Body of pancreas (tissue), 4 donors: Measurements from ENCODE around the gene EMID1. TPM values are rescaled to one million over a fixed set of nuclear protein-coding genes. Genes with fewer than 3 reads are reported as not detected.
"Not testable (repeated sequence)": the region's sequence is repeated elsewhere in the genome, so short reads cannot be mapped to it uniquely, and the experiment has no call there.

Source experiments
- ATAC-seq: fragments of 150-250 bp; one replicate; pipeline ENCODE4 v1.9.1; 2016
- DNase-seq, 4 donors: peaks; one replicate each; pipeline ENCODE4 v3.0.0-alpha.2; 2019
- H3K27ac ChIP-seq, 4 donors: fragments of 200-600 bp; sonication (generic); 1 replicate in 3 of 4; 2 replicates in 1 of 4; pipeline versions ENCODE4 v1.5.1 to v1.6.1; 2016 to 2019; ENCODE audit warnings: mild to moderate bottlenecking in 1 of 4, mixed read lengths in 1 of 4, moderate library complexity in 1 of 4
- H3K27me3 ChIP-seq, 2 donors: fragments of 200-600 bp; sonication (generic); one replicate each; pipeline ENCODE4 v1.6.0; 2016; ENCODE audit warnings: mild to moderate bottlenecking in 1 of 2
- H3K36me3 ChIP-seq, 2 donors: fragments of 200-600 bp; sonication (generic); replicated peaks in 1 of 2; 2 replicates each; pipeline ENCODE4 v1.5.1; 2016; ENCODE audit warnings: low read depth in 2 of 2; ENCODE audit not compliant: insufficient read depth in 1 of 2
- H3K4me1 ChIP-seq: fragments of 200-600 bp; sonication (generic); one replicate; pipeline ENCODE4 v1.6.0; 2016
- H3K4me3 ChIP-seq, 2 donors: fragments of 200-600 bp; sonication (generic); 1 replicate in 1 of 2; 2 replicates in 1 of 2; pipeline ENCODE4 v1.5.1; 2016 to 2019
- H3K9me3 ChIP-seq, 3 donors: fragments of 200-600 bp; sonication (generic); 1 replicate in 2 of 3; 2 replicates in 1 of 3; pipeline ENCODE4 v1.5.1; 2016
- CTCF ChIP-seq, 7 experiments: fragments of 450-650 bp in 4 of 7; fragments of 200-600 bp in 3 of 7; sonication (generic) in 3 of 7; IDR thresholded peaks; one replicate each; pipeline ENCODE4 v1.5.1; 2016 to 2019; ENCODE audit warnings: antibody characterized with exemption in 7 of 7
- POLR2A ChIP-seq, 3 donors: fragments of 450-650 bp; IDR thresholded peaks; one replicate each; pipeline ENCODE4 v1.6.1; 2016; ENCODE audit warnings: antibody characterized with exemption in 3 of 3, mild to moderate bottlenecking in 2 of 3
- WGBS, 2 donors: methylation state at CpG; one replicate each; pipeline ENCODE4 v1.1.5; 2017; 5-methylcytosine and 5-hydroxymethylcytosine counted together
- intact Hi-C: fragments of 100-400 bp; cut with DNase I; formaldehyde crosslinking; loops from one replicate; pipeline ENCODE4 v1.15.1; 2023
- total RNA-seq, 2 donors: library from RNA; depleted of rRNA; stranded (reverse); fragments of >200 nt; gene quantifications; one replicate each; pipeline ENCODE4 v1.1.0, GENCODE V29; 2016

The EMID1 gene
- total RNA-seq, 2 donors from 2014 or later = 5.9 to 25.9 TPM

GRCh38 chr22:29226351-29226981 is 20.8 kb downstream of the EMID1 start:
- no peaks in the 10 kb centered on the region for H3K27me3 ChIP-seq
- TF ChIP-seq CTCF (IDR thresholded peaks at IDR 0.05) = no peak
- TF ChIP-seq POLR2A (IDR thresholded peaks at IDR 0.05) = no peak
- ATAC-seq (no peak), DNase-seq (no peak)
- intact Hi-C loops = no loop called here
- 86 to 87% methylated on average over 5 to 11 of the region's 11 CpGs for whole genome bisulfite sequencing, 2 donors
- H3K4me1 ChIP-seq = no peaks in the 10 kb centered on the region
- H3K9me3 ChIP-seq = no peaks in the 10 kb centered on the region
- peak overlapping the region in 1 of 4 donors; percentile 16 for H3K27ac ChIP-seq
- no peaks in the 10 kb centered on the region for H3K36me3 ChIP-seq
- no peak overlapping the region for H3K4me3 ChIP-seq

- Histone ChIP-seq H3K27me3 (no peaks in the 10 kb centered on the region), H3K27ac (peak overlapping the region in 1 of 4 donors; percentile 69), H3K4me1 (peaks cover 19% of the 10 kb centered on the region), H3K4me3 (no peak overlapping the region), H3K9me3 (no peaks in the 10 kb centered on the region), H3K36me3 (no peaks in the 10 kb centered on the region)
- intact Hi-C loops = no loop called here
- no peak for DNase-seq
- no peak for ATAC-seq
- TF ChIP-seq CTCF (IDR thresholded peaks at IDR 0.05) (no peak), POLR2A (IDR thresholded peaks at IDR 0.05) (no peak)
- 92 to 93% methylated on average over 12 to 19 of the region's 19 CpGs for WGBS, 2 donors
These were observed 25.5 kb downstream of the EMID1 start for GRCh38 chr22:29230972-29231875.

DNA sequence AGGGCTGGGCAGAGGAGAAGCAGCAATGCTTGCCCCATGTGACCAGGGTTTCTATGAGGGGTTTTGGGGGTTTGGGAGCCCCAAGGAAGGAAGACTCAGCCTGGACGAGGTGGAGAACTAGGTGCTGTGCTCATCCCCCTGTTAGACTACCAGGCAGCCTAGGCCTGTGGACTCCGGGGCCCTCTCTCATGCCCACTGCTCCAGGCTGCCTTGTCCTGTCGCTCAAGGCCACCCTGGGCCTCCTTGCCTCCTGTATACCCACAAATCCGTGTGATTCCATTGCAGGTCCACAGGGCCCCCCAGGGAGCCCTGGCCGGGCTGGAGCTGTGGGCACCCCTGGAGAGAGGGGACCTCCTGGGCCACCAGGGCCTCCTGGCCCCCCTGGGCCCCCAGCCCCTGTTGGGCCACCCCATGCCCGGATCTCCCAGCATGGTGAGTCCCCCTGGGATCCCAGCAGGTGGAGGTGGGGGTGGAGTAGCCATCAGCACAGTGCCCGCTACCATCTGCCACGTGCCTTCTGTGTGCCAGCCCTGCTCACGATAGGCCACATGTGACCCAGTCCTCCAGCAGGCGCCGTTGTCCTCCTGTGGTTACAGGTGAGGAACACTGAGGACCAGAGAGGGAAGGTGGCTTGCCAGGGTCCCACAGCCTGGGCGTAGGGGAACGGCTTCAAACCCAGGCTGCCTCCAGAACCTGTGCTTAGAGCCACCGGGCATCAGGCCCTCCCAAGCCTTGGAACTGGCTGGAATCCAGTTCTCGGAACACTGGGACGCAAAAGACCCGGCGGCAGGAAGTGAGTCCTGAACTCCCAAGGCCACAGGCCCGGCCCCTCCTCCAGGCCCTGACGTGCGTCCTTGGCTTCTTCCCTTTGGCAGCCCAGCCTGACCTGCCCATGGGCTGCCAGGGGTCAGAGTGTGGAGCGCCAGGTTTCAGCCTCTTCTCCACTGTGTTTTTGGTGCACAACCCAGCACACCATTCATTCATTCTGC is 26.6 kb downstream of the EMID1 start:
- H3K9me3 ChIP-seq = no peaks in the 10 kb centered on the region
- no peak overlapping the region for H3K4me3 ChIP-seq
- DNase-seq (peak; percentile 84 to 96 (median 91)), ATAC-seq (peak; percentile 94)
- peak overlapping the region; percentile 23 to 78 (median 62) for H3K27ac ChIP-seq
- TF ChIP-seq POLR2A (IDR thresholded peaks at IDR 0.05) (peak in 2 of 3 donors; percentile 35 to 47), CTCF (IDR thresholded peaks at IDR 0.05) (peak in 2 of 7 experiments; percentile 15 to 17)
- H3K36me3 ChIP-seq = no peaks in the 10 kb centered on the region
- H3K27me3 ChIP-seq = no peaks in the 10 kb centered on the region
- intact Hi-C loops = no loop called here
- peaks cover 19% of the 10 kb centered on the region for H3K4me1 ChIP-seq
- 10 to 36% methylated on average over 7 to 21 of the region's 22 CpGs for WGBS, 2 donors

- no peak for DNase-seq
- WGBS, 2 donors = 89 to 100% methylated on average over 1 of the region's 1 CpG
- H3K4me3 ChIP-seq = no peak overlapping the region
- ATAC-seq = no peak
- TF ChIP-seq CTCF (IDR thresholded peaks at IDR 0.05) (no peak), POLR2A (IDR thresholded peaks at IDR 0.05) (no peak)
- no peaks in the 10 kb centered on the region for H3K27me3 ChIP-seq
- H3K36me3 ChIP-seq = no peaks in the 10 kb centered on the region
- H3K4me1 ChIP-seq = peaks cover 19% of the 10 kb centered on the region
- H3K27ac ChIP-seq = peak overlapping the region in 3 of 4 donors; percentile 36 to 78 (median 69)
- no peaks in the 10 kb centered on the region for H3K9me3 ChIP-seq
- intact Hi-C loops = no loop called here
These were observed 27.7 kb downstream of the EMID1 start for GRCh38 chr22:29233277-29233877.

- ATAC-seq, H3K27ac ChIP-seq, H3K27me3 ChIP-seq, DNase-seq, H3K9me3 ChIP-seq, H3K4me1 ChIP-seq, H3K36me3 ChIP-seq, H3K4me3 ChIP-seq: not testable (repeated sequence)
- intact Hi-C loops = loop anchor here (5.0 to 10.0 kb wide), 3 partner anchors 33 to 386 kb away; partner anchors contain the start of gene EMID1
- 75 to 89% methylated on average over 9 of the region's 9 CpGs for WGBS, 2 donors
These were observed 34.8 kb downstream of the EMID1 start for GRCh38 chr22:29240481-29240880.
